HG03565 (cell line): Measurements from ENCODE around the gene IGF2R.
A peak's percentile ranks its signal among the peaks of the same experiment; 100 is the strongest.
"Not testable (repeated sequence)": the region's sequence is repeated elsewhere in the genome, so short reads cannot be mapped to it uniquely, and the experiment has no call there.

ENCODE experiments used
- ATAC-seq: cut with Tn5 transposase; IDR thresholded peaks from one replicate; pipeline ENCODE4 v1.9.1; 2021; ENCODE audit warnings: mild to moderate bottlenecking, moderate library complexity; ENCODE audit not compliant: unreplicated experiment

Gene IGF2R, protein sequence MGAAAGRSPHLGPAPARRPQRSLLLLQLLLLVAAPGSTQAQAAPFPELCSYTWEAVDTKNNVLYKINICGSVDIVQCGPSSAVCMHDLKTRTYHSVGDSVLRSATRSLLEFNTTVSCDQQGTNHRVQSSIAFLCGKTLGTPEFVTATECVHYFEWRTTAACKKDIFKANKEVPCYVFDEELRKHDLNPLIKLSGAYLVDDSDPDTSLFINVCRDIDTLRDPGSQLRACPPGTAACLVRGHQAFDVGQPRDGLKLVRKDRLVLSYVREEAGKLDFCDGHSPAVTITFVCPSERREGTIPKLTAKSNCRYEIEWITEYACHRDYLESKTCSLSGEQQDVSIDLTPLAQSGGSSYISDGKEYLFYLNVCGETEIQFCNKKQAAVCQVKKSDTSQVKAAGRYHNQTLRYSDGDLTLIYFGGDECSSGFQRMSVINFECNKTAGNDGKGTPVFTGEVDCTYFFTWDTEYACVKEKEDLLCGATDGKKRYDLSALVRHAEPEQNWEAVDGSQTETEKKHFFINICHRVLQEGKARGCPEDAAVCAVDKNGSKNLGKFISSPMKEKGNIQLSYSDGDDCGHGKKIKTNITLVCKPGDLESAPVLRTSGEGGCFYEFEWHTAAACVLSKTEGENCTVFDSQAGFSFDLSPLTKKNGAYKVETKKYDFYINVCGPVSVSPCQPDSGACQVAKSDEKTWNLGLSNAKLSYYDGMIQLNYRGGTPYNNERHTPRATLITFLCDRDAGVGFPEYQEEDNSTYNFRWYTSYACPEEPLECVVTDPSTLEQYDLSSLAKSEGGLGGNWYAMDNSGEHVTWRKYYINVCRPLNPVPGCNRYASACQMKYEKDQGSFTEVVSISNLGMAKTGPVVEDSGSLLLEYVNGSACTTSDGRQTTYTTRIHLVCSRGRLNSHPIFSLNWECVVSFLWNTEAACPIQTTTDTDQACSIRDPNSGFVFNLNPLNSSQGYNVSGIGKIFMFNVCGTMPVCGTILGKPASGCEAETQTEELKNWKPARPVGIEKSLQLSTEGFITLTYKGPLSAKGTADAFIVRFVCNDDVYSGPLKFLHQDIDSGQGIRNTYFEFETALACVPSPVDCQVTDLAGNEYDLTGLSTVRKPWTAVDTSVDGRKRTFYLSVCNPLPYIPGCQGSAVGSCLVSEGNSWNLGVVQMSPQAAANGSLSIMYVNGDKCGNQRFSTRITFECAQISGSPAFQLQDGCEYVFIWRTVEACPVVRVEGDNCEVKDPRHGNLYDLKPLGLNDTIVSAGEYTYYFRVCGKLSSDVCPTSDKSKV (N-terminal part only)

DNA sequence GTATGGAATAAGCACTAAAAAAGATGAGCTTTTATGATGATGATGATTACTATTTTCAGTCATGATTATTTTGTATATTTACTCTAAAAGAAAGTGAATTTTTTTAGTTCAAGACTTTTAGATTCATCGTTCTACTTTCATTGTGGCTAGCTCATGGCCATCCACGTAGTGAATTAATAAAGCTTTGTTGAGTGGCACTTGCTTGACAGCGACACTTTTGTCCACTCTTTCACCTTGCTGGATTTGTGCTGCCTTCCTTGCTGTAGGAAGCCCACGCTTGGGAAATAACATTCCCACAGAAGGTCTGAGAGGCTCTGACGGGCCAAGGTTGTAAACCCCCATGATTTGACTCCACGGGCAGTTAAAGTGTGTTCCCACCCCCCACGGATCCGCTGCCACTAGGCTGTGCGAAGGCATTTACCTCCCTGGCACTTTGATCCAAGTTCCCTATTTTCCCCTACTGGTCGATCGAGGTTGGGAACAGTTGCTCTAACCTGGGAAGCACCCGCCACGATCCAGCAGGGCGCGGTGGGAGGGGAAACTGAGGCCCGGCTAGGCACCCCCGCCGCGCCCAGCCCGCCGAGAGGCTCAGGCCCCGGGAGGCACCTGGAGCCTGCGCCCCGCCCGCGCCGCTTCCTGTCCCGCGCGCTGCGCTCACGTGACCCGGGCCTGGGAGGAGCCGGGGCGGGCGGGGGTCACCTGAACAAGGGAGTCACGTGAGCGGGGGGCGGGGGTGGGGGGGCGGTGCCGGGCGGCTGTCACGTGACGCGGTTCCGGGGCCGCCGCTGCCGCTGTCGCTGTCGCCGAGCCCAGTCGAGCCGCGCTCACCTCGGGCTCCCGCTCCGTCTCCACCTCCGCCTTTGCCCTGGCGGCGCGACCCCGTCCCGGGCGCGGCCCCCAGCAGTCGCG lies at the start of gene IGF2R:
IGF2R (plus strand) TSS at position 788 of the 909 bp plus-strand sequence. CDS start 165 bp downstream, outside the sequence.
- peak; percentile 72 for ATAC-seq

DNA sequence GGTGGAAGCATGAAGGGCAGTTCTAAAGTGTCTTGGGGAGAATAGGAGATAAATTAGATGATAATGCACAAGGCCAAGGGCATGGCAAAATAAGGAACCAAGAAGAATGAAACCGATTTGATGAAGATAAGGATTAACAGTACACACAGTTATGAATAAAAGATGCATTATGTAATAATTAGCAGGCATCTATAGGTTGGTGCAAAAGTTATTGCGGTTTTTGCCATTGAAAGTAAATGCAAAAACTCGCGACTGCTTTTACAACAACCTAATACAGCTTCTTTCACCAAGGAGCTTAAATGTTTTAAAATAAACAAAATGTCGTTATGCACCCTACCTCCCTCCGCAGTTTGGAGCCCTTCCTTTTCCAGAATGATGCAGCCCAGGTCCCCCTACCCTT lies 49.1 kb upstream of the IGF2R start:
- no peak for ATAC-seq

DNA sequence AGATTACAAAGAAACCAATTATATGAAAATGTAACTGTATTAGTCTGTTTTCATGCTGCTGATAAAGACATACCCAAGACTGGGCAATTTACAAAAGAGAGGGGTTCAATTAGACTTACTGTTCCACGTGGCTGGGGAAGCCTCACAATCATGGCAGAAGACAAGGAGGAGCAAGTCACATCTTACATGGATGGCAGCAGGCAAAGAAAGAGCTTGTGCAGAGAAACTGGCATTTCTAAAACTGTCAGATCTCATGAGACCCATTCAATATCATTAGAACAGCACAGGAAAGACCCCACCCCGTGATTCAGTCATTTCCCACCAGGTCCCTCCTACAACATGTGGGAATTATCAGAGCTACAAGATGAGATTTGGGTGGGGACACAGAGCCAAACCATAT lies 44.7 kb upstream of the IGF2R start:
- ATAC-seq, result not testable (repeated sequence)

DNA sequence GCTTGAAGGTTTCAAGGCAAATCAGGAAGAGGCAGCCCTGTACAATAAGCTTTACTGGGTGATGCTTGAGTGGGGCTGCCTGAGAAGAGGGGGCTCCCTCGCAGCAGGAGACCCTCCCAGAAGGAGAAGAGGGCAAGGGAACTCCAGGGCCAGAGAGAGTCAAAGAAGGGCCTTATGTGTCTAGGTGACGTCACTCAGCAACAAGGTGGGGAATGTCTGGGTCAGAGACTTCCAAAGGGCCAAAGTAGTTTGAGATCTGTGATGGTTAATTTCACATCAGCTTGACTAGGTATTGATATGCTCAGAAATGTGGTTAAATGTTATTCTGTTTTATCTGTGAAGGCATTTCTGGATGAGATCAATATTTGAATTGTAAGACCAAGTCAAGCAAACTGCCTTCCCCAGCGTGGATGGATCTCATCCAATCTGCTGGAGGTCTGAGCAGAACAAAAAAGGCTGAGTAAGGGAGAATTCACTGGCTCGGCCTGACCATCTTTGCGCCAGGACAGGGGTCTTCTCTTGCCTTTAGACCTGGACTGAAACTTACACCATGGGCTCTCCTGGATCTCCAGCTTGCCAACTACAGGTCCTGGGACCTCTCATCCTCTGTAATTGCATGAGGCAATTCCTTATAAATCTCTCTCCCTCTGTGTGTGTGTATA lies 42.2 kb upstream of the IGF2R start:
- ATAC-seq, result no peak

DNA sequence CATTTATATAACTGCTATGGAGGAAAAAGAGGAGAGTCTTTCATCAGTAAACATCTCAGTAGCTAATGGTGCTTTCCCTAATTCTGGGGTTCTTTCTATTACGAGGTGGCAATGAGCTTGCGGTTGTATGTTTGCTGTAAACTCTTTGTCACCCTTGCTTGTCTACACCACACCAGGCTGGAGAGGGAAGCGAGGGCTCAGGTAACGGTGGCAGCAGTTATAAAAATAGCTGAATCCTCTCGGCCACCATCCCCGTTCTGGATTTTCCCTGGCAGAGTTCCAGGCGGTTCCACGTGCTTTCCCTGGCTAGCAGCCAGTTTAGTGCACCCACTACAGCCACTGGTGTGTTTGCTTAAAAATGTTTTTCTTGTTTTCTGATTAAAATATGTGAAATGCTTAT lies 39.1 kb upstream of the IGF2R start:
- ATAC-seq, result peak; percentile 28

DNA sequence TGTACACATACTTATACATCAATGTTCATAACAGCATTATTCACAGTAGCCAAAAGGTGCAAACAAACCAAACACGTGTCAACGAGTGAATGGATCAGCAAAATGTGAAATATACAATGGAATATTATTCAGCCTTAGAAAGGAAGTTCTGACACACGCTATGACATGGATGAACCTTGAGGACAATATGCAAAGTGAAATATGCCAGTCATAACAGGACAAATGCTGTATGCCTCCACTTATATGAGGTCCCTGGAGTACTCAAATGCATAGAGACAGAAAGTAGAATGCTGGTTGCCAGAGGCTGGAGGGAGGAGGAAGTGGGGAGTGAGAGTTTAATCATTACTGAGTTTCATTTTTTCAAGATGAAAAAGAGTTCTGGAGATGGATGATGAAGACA lies 37.8 kb upstream of the IGF2R start:
- peak; percentile 92 for ATAC-seq

DNA sequence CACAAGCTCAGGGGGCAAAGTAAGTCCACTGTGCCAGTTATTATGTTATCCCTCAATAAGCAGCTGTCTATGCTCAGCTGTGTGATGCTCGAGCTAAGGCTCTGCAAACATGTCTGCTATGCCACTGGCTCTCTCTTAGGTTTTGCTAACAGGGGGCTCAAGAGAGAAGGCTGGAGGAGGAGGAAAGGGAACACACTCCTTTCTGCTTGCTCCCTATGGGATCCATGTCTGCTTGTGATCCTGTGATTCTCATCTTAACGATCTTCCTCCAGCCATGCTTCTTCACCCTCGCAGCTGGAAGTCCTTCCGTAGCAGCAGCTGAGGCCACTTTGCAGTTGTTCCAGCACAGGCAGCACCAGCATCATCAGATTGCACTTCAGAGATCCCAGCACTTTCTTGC lies 37.0 kb upstream of the IGF2R start:
- ATAC-seq, result no peak

DNA sequence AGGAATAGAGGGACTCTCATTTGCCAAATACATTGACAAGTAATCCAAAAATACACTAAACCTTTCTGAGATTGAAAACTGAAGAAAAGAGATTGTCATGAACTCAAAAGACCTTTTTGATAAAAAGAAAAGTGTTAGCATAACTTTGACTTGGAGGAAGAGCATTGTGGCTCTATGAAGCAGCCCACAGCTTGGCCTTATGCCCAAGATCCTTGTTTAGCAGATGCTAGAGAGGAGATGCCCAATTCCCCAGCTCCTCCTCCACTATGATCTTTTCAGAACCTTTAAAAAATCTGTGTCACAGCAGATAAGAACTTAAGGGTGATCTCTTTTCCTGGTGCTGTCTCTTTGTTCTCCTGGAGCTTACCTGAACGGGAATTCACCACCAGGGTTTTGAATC lies 35.8 kb upstream of the IGF2R start:
- no peak for ATAC-seq

DNA sequence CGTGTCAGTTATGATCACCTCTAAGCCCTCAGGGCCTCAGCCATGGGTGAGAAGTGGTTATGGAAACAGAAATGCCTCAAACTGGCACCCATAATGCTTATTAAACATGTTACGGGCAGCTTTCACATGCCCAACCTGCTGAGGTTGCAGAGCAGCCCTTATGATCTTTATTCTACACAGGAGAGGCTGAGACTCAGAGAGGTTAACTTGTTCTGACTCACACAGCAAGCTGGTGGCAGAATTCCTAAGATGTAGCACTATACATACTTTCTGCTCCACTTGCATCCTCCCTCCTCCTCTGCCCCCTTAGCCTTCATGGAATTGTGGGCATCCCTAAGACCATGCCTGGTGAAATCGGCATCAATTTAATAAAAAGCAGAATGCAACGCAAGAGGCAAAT lies 34.7 kb upstream of the IGF2R start:
- no peak for ATAC-seq

DNA sequence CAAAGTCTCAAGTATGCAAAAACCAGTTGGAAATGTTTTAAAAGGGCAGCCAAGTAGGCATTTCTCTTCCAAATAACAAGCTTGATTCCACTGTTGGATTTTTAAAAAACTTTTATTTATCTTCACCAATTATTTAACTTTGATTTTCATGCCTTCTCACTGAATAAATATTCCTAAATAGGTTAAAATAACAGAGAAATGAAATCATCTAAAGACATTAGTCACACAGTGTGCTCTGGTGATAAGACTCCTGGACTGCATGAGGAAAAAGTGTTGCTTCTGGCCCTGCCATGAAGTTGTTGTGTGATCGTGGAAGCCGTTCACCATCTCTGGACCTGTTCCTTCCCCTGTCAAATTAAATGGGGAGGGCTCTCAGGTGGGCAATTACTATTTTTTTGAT lies 33.8 kb upstream of the IGF2R start:
- no peak for ATAC-seq

DNA sequence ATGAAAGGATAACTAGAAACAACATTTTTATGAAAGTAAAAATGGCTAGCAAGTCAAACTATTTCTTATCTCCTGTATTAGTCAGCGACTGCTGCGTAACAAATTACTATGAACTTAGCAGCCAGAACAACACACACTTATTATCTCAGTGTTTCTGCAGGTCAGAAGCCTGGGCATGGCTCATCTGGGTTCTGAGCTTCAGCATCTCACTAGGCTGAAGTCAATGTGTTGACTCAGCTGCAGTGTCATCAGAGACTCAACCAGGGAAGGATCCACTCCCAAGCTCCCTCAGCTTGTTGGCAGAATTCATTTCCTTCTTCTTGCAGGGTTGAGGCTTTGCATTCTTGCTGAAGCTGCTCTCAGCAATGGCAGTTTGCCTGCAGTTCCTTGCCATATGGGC lies 33.2 kb upstream of the IGF2R start:
- ATAC-seq, result no peak

DNA sequence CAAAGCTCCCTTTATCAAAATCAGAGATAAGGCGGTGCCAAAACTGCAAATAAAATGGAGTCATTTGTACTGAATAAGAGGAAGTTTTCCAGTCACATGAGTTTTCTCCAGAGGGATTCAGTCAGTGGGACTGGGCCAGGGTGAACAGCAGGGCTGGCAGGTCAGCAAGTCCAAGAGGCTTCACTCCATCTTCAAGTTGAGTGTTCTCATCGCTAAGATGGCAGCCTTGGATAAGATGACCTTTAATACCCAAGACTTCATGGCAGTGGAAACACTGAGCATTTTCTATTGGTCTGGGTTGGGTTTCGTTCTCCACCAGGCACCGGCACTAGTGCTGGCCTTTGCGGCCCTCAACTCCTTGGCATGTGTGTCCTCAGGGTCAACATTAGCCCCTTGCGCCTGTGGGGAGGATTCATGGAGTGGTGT lies 29.3 kb upstream of the IGF2R start:
- ATAC-seq, result no peak

DNA sequence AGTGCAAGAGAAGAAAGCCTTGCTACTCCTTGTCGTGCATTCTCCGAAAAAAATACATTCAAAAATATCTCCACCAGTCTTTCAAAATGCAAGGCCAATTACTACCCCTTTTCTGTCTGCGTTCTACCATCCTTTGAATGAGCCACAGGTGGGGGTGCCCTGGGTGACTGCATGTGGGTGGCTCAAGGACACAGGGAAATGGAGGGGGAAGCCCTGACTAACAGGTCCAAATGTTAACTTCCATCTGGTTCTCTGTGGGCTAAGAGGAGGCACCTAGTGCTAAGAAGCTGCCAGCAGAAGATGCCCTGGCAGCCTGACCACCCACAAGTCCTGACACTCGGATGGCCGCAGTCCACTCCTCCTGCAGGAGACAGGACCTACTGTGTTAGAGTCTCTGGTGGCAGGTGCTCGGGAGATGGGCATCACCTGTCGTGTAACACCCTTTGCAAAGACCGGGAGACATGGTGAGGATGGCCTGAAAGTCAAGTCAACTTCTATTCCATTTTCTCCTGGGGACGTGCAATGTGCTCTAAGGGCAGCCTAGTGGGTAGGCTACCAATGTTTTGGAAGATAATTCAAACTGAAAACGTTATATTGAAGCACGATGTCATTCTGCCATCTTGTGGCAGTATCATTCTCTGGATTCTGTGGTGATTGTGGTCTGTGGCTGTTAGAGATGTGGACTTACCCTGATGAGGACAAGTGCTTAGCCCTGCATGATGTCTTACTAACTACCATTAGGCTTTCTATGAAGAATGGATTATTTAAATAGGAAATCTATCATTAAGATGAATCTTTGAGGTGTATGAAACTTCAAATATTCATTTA lies 27.4 kb upstream of the IGF2R start:
- ATAC-seq, result peak; percentile 92

DNA sequence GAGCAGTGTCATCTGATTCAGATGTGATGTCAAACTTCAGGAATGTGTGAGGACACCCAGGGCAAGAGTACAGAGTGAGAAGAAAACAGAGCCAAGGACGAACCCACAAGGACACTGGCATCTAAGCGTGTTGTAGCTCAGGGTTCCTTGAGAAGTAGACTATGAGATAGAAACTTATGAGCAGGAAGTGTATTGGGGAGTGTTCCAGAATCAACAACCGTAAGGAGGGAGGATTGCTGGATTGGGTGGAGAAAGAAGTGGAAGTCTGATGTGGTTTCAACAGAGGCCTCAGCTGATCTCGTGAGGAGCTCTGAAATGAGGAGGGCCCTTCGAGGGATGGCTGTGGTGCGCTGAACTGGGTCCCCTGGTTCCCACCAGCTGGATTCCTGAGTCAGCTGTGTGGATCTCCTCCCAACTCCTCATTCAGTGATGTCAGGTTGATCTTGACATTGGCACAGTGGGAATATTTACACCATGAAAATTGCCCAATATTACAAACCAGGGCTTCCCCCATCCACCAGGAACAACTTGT lies 25.7 kb upstream of the IGF2R start:
- no peak for ATAC-seq

DNA sequence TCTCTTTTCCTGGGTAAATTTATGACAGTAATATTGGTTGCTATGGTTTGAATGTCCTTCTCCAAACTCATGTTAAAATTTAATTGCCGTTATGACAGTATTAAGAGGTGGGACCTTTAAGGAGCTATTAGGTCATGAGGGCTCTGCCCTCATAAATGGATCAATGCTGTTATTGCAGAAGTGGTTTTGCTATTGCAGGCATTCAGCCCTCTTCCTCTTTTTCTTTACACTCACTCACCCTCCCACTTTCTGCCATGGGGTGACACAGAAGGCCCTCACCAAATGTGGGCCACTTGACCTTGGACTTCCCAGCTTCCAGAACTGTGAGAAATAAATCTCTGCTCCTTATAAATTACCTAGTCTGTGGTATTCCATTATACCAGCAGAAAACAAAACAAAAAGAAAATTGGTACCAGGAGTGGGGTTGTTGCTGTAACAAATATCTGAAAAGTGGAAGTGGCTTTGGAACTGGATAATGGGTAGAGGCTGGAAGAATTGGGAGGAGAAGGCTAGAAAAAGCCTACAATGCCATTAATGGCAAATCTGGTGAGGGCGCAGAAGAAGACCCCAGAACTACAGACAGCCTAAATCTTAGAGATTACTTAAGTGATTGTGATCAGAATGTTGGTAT lies 24.8 kb upstream of the IGF2R start:
- ATAC-seq, result no peak

DNA sequence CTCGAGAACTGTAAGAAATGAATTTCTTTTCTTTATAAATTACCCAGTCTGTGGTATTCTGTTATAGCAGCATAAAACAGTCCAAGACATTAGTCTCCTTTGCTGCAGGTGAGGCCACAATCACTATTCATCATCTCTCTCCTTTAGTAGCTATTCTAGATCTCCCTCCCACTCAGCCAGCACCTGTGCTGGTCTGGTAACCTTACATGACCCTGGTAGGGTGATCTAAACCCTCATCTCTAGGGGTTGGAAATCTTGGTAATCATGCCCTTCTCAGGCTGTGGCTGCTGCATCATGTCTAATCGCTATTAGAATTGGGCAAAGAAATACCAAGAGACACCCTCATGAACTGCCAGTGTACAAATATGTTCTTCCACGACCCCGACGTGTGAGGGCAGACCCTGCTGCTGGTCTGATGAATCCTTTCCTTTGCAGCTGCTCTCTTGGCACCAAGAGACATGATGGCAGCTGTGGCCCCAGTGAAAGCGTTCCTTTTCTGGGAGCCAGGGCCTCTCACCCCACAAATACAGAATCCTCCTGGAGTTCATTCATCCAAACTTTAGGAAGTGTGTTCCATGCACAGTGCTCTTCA lies 23.0 kb upstream of the IGF2R start:
- no peak for ATAC-seq

DNA sequence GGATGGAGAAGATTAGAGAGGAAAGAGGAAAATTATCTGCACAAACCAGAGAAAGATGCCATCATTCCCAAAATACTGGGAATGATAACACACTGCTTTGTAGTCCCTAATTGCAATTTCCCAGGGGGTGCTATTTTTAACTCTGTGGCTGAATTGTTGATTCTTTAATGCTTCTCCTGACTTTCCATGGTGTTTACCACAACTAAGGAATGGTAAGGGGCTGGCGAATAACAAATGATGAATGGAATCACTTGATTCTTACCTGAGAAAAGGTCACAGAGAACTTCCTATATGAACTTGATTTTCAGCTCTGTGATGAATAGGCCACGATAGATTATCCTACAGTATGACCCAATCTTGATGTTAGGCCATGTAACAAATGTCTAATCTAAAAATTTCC lies 22.0 kb upstream of the IGF2R start:
- no peak for ATAC-seq

DNA sequence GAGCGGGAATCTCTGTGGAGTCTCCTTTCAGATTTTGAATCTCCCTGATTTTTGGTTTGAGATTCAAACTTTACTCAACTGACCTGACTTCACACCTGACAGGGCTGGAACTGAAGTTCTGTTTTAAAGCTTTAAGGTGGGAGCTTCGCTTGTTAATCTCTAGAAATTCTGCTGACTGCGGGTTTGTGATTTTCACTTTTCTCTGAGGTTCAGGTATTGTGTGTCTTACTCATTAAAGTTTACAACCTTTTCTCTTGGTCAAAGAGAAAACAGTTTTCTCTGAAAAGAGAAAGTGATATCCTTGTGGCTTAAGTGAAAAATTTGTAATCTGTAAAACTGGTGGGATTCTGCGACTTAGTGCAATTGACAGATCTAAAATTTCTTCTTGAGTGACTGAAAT lies 20.7 kb upstream of the IGF2R start:
- ATAC-seq, result no peak
